Measurements from ENCODE around the gene SMAD5.

The SMAD5 gene

GRCh38 chr5:136195971-136196820 is 63.6 kb downstream of the SMAD5 start:
- Histone ChIP-seq H3K9me3 (ENCODE audit: control insufficient read depth, insufficient read depth, low read depth, low read length) (no peaks in the 10 kb centered on the region), H3K27ac (ENCODE audit: extremely low read depth, low read depth, low read length) (no peak overlapping the region), H3K4me1 (ENCODE audit: control insufficient read depth, insufficient read depth, low read length) (no peaks in the 10 kb centered on the region; the same call in 1 of the 2 replicates), H3K36me3 (ENCODE audit: control insufficient read depth in 2 of 2, insufficient read depth in 1 of 2, low read length in 2 of 2) (peaks cover 0 to 3% of the 10 kb centered on the region in 2 experiments; a peak in 1 of 3 replicates), H3K4me3 (ENCODE audit: low read depth, low read length) (no peak overlapping the region)
- POLR2A ChIA-PET, result interaction anchor here (1.1 kb wide), 1 partner anchor 64 kb away, joined by 3 read pairs; the partner anchor contains the start of gene SMAD5
- CTCF ChIA-PET, result interaction anchor here (0.6 to 1.8 kb wide), 5 partner anchors 11 to 29 kb away, joined by 3 to 9 read pairs (median 3); no protein-coding TSS in a partner anchor
- TF ChIP-seq REPIN1 (tag by site-specific recombination; IDR thresholded peaks at IDR 0.05; ENCODE audit: low read depth) (no peak), ZNF133 (tag by site-specific recombination; IDR thresholded peaks at IDR 0.05) (no peak), ZNF302 (tag by site-specific recombination; IDR thresholded peaks at IDR 0.05; ENCODE audit: low read depth) (no peak), ZNF138 (tag by site-specific recombination; IDR thresholded peaks at IDR 0.05; ENCODE audit: borderline replicate concordance) (no peak), ZNF155 (tag by site-specific recombination; IDR thresholded peaks at IDR 0.05) (no peak), ZNF513 (tag by site-specific recombination; IDR thresholded peaks at IDR 0.05) (no peak), SETDB1 (IDR thresholded peaks at IDR 0.05; ENCODE audit: insufficient read length, low read length) (no peak), ZNF645 (tag by site-specific recombination; IDR thresholded peaks at IDR 0.05) (no peak), ELK4 (IDR thresholded peaks at IDR 0.05; ENCODE audit: borderline replicate concordance, low read depth, low read length) (no peak), ZFHX2 (tag by site-specific recombination; conservative IDR thresholded peaks at IDR 0.05) (no peak; the same call in 1 of the 2 replicates), ZNF416 (tag by site-specific recombination; IDR thresholded peaks at IDR 0.05) (no peak)

GRCh38 chr5:136197462-136198142 is 65.0 kb downstream of the SMAD5 start:
- no peaks in the 10 kb centered on the region for H3K36me3 ChIP-seq (ENCODE audit: control insufficient read depth in 2 of 2, insufficient read depth in 1 of 2, low read length in 2 of 2)
- no peaks in the 10 kb centered on the region for H3K4me1 ChIP-seq (ENCODE audit: control insufficient read depth, insufficient read depth, low read length)
- H3K9me3 ChIP-seq (ENCODE audit: control insufficient read depth, insufficient read depth, low read depth, low read length), result no peaks in the 10 kb centered on the region
- H3K4me3 ChIP-seq (ENCODE audit: low read depth, low read length), result no peak overlapping the region
- CTCF ChIA-PET, result no interaction called here
- POLR2A ChIA-PET, result no interaction called here
- H3K27ac ChIP-seq (ENCODE audit: extremely low read depth, low read depth, low read length), result no peak overlapping the region
- TF ChIP-seq ZNF433 (tag by site-specific recombination; IDR thresholded peaks at IDR 0.05; ENCODE audit: low read depth) (no peak), ZNF514 (tag by site-specific recombination; IDR thresholded peaks at IDR 0.05) (no peak), ZNF23 (tag by site-specific recombination; IDR thresholded peaks at IDR 0.05; ENCODE audit: borderline replicate concordance) (no peak), ZNF266 (tag by site-specific recombination; IDR thresholded peaks at IDR 0.05; ENCODE audit: low read depth) (no peak), ZNF501 (tag by site-specific recombination; IDR thresholded peaks at IDR 0.05) (no peak)

GRCh38 chr5:136198453-136198852 is 65.8 kb downstream of the SMAD5 start:
- no peak overlapping the region for H3K4me3 ChIP-seq (ENCODE audit: low read depth, low read length)
- H3K36me3 ChIP-seq (ENCODE audit: control insufficient read depth in 2 of 2, insufficient read depth in 1 of 2, low read length in 2 of 2), result no peaks in the 10 kb centered on the region
- no peaks in the 10 kb centered on the region for H3K9me3 ChIP-seq (ENCODE audit: control insufficient read depth, insufficient read depth, low read depth, low read length)
- ChIA-PET POLR2A (no interaction called here), CTCF (interaction anchor here (0.8 kb wide), 1 partner anchor 13 kb away, joined by 4 read pairs; no protein-coding TSS in a partner anchor)
- no peaks in the 10 kb centered on the region for H3K4me1 ChIP-seq (ENCODE audit: control insufficient read depth, insufficient read depth, low read length)
- H3K27ac ChIP-seq (ENCODE audit: extremely low read depth, low read depth, low read length), result no peak overlapping the region
- no peak for TF ChIP-seq ZBTB6 (tag by site-specific recombination; IDR thresholded peaks at IDR 0.05)
- no peak for TF ChIP-seq ZNF391 (tag by site-specific recombination; IDR thresholded peaks at IDR 0.05; ENCODE audit: borderline replicate concordance, low read depth)
- no peak for TF ChIP-seq ZNF768 (tag by site-specific recombination; IDR thresholded peaks at IDR 0.05)
- TF ChIP-seq ZNF580 (tag by site-specific recombination; IDR thresholded peaks at IDR 0.05), result no peak
- TF ChIP-seq ZBTB49 (tag by site-specific recombination; IDR thresholded peaks at IDR 0.05; ENCODE audit: low read depth), result no peak
- no peak for TF ChIP-seq SCRT2 (tag by site-specific recombination; IDR thresholded peaks at IDR 0.05)

Data from HEK293 (cell line).